Measurements from ENCODE around the gene SCNN1B.
"Not testable (repeated sequence)": the region's sequence is repeated elsewhere in the genome, so short reads cannot be mapped to it uniquely, and the experiment has no call there.

Gene SCNN1B

GRCh38 chr16:23302045-23302956 is at the start of gene SCNN1B:
TSS of gene SCNN1B (plus strand) at chr16:23302302. CDS start at chr16:23348600, 46,298 bp downstream.
- no peak for DNase-seq

DNA sequence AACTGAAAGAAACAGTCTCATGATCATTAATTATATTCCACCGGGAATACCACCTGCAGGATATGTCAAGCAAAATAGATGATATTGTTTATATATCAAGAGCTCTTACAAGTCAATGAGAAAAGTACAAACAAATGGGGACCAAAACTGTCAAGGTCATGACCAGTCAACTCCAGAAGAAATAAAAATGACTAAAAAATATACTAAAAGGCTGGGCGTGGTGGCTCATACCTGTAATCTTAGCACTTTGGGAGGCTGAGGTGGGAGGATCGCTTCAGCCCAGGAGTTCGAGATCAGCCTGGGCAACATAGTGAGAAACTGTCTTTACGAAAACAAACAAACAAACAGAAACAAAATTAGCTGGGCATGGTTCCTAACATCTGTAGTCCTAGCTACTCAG is 49.8 kb upstream of the SCNN1B start:
- no peak for DNase-seq

GRCh38 chr16:23253650-23254049 is 48.5 kb upstream of the SCNN1B start:
- not testable (repeated sequence) for DNase-seq

DNA sequence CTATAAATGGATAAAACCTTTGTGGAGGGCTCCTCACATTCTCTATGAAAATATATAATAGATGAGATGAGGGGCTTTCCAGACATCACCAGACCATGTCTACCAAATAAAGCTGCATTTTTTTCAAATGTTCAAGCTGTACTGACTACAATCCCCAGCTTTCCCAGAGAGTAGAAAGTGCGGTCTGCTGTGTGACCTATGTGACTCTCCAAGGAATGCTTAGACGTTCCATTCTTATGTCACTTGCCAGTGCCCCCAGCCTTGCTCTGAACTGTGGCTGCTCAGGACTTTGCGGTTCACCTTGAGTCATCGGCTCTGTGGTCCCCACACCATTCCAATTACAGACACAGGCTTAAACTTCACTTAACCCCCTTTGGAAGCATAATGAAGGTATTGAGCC is 47.8 kb upstream of the SCNN1B start:
- no peak for DNase-seq

- no peak for DNase-seq
Measured at GRCh38 chr16:23255000-23255399, 47.1 kb upstream of the SCNN1B start.

DNA sequence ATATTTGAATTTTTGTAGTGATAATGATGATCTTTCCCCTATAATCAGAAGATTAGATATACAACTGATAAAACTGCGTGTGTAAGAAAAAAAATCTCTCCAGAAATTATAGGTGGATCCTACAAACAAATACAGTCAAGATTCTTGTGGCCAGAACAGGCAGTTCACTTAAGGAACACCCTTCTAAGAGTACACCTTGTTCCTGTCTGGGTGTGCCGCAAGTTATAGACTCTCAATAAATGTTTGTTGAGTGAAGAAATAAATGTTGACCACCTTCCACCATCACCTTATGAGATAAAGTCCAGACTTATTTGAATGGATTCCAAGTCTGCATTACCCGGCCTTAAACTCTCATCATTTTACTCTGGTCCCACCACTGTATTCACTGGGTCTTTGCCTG is 45.7 kb upstream of the SCNN1B start:
- DNase-seq = no peak

DNA sequence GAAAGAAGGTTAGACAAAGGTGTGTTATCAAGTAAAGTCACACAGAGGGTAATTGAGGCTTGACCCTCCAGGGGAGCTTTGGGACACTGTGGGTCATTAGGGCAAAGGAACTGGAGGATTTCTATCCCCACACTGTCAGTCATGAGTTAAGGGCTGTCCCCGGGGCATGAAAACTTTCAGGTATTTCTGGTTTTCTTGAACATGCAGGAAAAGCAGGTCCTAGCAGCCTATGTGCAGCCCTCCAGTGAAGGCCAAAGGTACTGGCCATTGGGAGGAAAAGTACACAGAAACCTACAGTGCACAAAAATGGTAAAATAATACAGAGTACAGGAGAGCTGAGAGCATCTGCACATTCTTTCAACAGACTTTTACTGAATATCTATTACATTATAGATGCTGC is 44.4 kb upstream of the SCNN1B start:
- no peak for DNase-seq

GRCh38 chr16:23258919-23259237 is 43.2 kb upstream of the SCNN1B start:
- DNase-seq = no peak

DNA sequence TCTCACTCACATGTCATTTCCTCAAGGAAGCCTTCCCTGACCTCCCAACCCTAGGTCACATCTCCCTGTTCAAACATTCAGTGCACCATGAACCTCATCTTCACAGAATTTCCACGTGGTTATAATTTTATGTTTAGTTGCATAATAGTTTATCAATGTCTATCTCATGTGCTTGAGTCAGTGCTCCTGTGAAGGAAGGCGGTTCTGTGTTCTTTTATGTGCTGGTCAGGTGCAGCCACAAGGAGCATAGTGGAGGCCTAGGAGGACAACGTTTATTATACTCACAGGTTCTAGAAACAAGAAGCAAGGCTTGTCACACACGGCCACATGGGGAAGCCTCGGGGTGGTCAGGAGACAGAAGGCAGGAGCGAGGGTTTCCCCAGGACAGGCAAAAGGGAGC is 34.5 kb upstream of the SCNN1B start:
- DNase-seq = no peak

DNA sequence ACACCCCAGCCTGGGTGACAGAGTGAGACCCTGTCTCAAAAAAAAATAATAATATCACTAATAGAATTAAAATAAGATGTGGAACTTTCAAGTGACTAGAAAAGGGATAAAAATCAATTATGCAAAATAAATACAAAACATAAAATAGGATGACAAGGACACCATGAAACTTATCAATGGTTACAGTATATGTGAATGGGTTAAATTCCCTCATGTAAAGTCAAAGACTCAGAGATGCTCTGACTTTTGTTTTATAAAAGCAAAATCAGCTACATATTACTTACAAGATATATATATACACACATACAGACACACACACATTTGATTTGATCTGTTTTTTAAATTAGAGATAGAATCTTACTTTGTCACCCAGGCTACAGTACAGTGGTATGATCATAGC is 33.5 kb upstream of the SCNN1B start:
- no peak for DNase-seq

DNA sequence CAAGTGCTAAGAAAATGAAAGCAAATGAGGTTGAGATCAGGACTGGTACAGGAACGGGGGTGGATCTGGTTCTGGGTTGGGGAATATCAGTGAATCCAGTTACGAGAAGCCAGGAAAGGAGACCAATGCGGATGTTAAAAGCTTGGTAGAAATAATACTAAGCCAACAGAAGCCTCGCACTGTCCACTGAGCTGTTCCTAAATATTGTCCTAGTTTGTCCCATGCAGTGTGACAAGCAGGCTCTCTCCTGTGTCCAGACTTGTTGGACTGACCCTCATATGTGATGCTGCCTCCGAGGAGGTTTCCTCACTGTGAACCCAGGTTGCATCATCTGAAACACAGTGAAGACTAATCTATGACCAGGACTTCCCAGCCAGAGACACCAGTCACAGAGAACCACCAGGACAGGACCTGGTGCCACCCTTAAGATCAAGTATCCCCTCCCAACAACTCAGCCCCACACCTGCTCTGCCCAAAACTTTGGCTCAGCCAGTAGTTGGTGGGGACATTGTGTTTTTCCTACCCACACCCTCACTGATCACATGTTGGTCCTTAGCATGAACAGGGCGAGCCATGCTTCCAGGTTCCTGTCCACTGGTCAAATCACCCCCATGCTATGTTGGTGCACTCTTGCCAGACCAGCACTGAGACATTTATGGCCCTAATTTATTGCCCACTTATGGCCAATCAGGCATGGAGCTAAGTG is 32.7 kb upstream of the SCNN1B start:
- DNase-seq = no peak

DNA sequence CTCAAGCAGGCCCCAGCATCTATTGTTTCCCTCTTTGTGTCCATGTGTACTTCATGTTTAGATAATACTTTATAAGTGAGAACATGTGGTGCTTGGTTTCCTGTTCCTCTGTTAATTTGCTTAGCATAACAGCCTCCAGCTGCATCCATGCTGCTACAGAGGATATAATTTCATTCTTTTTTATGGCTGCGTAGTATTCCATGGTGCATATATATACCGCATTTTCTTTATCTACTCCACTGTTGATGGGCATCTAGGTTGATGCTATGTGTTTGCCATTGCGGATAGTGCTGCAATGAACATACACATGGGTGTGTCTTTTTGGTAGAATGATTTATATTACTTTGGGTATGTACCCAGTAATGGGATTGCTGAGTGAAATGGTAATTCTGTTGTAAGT is 31.4 kb upstream of the SCNN1B start:
- no peak for DNase-seq

GRCh38 chr16:23274968-23275367 is 27.1 kb upstream of the SCNN1B start:
- DNase-seq = no peak

DNA sequence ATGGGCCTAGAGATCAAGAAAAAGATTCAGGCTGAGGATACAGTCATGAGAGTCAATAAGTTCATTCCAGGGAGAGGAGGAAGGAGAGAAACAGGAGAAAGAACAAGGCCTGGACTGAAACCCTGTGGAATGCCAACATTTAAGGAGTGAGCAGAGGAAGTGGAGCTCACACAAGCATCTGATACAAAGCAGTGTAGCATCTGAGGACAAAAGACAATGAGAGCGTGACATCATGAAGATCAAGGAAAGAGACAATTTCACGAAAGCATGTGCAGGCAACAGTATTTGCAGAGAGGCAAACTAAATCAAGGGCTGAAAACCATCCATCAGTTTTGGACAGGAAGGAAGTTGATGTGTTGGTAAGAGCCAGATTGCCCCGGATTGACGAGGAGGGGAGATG is 25.3 kb upstream of the SCNN1B start:
- DNase-seq = no peak

GRCh38 chr16:23278031-23278430 is 24.1 kb upstream of the SCNN1B start:
- DNase-seq = no peak

GRCh38 chr16:23279721-23280153 is 22.4 kb upstream of the SCNN1B start:
- no peak for DNase-seq

DNA sequence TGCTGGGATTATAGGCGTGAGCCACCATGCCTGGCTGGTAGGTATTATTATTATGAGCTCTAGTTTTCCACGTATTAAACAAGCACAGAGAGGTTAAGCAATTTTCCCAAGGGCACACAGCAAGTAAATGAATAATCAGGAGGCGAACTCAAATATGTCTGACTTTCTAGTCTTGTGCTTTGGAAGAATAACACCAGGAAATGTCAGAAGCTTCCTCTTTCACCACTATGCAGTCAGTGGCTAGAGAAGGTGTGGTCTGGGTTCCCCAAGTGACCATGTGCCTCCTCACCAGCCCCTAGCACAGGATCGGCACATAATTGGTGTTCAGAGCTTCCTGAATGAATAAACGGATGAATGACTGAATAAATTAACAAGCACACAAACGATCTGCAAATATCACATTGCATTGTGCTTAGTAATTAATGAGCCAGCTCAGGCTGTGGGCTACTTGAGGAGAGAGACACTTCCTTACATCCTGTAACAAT is 21.6 kb upstream of the SCNN1B start:
- DNase-seq = no peak

DNA sequence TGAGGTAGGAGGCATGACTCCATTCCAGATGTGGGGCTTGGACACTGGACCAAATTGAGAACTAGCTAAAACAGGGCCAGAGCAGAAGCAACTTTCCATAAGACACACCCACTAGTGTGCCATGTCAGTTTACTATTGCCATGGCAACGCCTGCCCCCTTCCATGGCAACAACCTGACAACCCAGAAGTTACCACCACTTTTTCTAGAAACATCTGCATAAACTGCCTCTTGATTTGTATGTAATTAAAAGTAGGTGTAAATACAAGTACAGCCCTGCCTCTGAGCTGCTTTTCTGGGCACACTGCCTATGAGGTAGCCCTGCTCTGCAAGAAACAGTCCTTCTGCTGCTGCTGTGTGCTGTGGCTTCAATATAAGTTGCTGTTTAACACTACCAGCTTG is 19.5 kb upstream of the SCNN1B start:
- DNase-seq = no peak

DNA sequence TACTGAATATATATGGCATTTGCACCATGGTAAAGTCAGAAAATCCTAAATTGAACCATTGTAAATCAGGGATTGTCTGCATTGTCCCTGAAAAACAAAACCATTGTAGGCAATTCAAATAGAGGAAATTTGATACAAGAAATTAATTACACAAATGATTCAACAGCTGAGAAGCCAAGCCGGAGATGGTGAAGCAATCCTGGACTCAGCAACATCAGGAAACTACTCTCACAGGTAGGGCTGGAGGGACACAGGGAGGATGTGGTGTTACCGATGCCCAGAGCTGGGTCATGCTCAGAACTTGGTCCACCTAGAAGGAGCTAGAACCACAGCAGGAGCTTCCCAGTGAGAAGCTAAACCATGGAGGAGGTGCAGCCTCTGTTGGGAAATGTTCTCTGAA is 18.5 kb upstream of the SCNN1B start:
- DNase-seq = no peak

DNA sequence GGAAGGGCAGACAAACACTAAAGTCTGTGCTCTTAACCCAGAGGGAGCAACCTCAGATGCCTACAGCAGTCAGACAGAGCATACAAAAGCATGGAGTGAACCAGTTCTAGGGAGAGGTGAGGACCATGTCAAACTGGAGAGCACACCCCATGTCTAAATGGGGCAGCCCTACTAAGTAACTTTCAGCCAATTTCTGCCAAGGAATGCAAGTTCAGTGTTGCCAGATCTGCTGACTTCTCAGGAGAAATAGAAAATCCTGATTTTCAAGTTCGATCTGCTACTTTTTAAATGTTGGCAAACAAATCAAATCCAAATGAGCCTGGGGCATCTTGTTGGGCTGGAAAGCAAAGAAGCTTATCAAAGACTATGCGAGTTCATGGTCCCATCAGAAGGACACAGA is 17.5 kb upstream of the SCNN1B start:
- no peak for DNase-seq

DNA sequence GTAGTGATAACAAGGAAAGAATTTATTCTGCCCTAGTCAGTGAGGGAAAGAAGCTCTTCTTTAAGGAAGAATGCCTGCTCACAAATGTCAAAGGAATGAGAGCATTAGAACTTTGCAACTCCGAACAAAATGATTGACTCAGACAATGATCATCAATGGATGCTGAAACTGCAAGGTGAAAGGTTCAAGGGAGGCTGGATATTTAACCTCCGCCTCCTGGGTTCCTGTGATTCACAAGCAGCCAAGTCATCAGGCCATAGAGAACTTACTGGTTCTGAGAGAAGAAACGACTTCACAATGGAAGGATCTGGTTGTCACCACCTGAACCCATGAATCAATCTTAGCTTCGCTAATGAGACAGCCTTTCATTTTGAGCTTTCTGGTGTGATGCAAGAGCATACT is 16.0 kb upstream of the SCNN1B start:
- DNase-seq = no peak

GRCh38 chr16:23288209-23288608 is 13.9 kb upstream of the SCNN1B start:
- no peak for DNase-seq

GRCh38 chr16:23288726-23289512 is 13.2 kb upstream of the SCNN1B start:
- DNase-seq = no peak

Data from activated T-cell treated with anti-CD3 and anti-CD28 coated beads, Interleukin-2, amount 50 U/mL, for 1 hour (primary cell).